ENCODE results near the gene AGPS. TPM values are rescaled to one million over a fixed set of nuclear protein-coding genes. Genes with fewer than 3 reads are reported as not detected.
"Not testable (repeated sequence)": the region's sequence is repeated elsewhere in the genome, so short reads cannot be mapped to it uniquely, and the experiment has no call there.

AGPS gene
- total RNA-seq, 1 experiment from 2014 or later, result 49.8 TPM

DNA sequence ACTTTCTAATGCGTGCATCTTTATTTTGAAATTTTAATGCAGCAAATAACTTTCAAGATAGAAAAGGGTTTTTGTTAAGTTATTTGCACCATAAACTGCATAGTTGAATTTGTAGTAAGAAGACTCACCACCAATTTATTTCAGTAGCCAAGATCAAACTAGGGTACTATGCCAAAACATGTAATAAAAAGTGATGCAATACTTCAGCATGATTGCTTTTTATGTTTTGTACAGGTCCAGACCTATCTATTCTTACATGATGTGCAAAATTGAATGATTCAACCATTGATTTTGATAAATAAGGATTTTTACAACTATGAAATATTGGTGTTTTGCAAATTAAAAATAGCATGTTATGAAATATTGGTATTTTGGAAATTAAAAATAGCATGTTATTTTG, 26.7 kb downstream of the AGPS start:
- DNase-seq (ENCODE audit: low read depth), result no peak

GRCh38 chr2:177422271-177422670, 29.7 kb downstream of the AGPS start:
- no peak for DNase-seq (ENCODE audit: low read depth)

- not testable (repeated sequence) for DNase-seq (ENCODE audit: low read depth)
Observed at GRCh38 chr2:177424120-177424519, 31.5 kb downstream of the AGPS start.

DNA sequence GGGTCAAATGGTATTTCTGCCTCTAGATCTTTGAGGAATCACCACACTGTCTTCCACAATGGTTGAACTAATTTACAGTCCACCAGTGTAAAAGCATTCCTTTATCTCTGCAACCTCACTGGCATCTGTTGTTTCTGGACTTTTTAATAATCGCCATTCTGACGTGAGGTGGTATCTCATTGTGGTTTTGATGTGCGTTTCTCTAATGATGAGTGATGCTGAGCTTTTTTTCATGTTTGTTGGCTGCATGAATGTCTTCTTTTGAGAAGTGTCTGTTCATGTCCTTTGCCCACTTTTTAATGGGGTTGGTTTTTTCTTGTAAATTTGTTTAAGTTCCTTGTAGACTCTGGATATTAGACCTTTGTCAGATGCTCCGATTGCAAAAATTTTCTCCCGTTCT, 32.0 kb downstream of the AGPS start:
- not testable (repeated sequence) for DNase-seq (ENCODE audit: low read depth)

- no peak for DNase-seq (ENCODE audit: low read depth)
Observed at GRCh38 chr2:177427316-177427715, 34.7 kb downstream of the AGPS start.

DNA sequence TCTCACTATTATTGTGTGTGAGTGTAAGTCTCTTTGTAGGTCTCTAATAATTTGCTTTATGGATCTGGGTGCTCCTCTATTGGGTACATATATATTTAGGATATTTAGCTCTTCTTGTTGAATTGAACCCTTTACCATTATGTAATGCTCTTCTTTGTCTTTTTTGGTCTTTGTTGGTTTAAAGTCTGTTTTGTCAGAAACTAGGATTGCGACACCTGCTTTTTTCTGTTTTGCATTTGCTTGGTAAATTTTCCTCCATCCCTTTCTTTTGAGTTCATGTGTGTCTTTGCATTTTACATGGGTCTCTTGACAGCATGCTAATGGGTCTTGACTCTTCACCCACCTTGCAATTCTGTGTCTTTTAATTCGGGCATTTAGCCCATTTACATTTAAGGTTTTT, 35.4 kb downstream of the AGPS start:
- DNase-seq (ENCODE audit: low read depth), result not testable (repeated sequence)

DNA sequence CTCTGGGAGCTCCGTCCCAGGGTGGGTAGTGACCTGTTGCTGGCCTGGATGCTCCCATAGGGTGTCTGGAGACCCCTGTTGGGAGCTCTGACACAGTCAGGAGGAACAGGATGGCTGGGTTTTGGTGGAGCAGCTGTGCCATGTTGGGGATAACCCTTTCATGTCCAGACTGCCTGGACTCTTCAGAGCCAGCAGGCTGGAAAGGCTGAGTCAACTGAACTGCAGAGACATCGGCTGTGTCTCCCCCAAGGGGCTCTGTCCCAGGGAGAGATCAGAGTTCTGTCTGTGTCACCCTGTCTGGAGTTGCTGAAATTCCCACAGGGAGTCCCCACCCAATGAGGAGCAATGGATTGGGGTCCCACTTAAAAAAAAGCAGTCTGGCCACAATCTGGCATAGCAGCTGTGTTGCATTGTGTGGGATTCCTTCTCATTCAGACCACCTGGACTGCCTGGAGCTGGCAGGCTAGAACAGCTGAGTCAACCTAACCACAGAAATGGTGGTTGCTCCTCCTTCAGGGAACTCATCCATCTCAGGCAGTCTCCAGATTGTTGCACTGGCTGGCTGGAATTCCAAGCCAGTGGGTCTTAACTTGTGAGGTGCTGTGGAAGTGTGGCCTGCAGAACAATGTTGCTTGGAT, 37.2 kb downstream of the AGPS start:
- peak; percentile 96 for DNase-seq (ENCODE audit: low read depth)

- DNase-seq (ENCODE audit: low read depth), result peak; percentile 88
Observed at GRCh38 chr2:177430411-177430810, 37.8 kb downstream of the AGPS start.

GRCh38 chr2:177431111-177431725, 38.6 kb downstream of the AGPS start:
- not testable (repeated sequence) for DNase-seq (ENCODE audit: low read depth)

DNA sequence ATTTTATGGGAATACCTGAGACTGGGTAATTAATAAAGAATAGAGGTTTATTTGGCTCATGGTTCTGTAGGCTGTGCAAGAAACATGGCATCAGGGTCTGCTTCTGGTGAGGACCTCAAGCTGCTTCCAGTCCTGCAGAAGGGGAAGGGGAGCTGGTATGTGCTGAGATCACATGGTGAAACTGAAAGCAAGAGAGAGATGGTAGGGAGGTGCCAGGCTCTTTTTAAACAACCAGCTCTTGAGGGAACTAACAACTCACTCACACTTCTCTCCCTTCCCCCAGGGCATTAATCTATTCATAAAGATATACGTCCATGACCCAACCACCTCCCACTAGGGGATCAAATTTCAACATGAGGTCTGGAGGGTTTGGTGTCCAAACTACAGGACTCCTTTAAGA, 40.1 kb downstream of the AGPS start:
- DNase-seq (ENCODE audit: low read depth), result no peak

- peak; percentile 60 for DNase-seq (ENCODE audit: low read depth)
Observed at GRCh38 chr2:177433402-177433801, 40.8 kb downstream of the AGPS start.

GRCh38 chr2:177434475-177434874, 41.9 kb downstream of the AGPS start:
- DNase-seq (ENCODE audit: low read depth), result no peak

- no peak for DNase-seq (ENCODE audit: low read depth)
Observed at GRCh38 chr2:177445200-177445599, 52.6 kb downstream of the AGPS start.

GRCh38 chr2:177448031-177448430, 55.5 kb downstream of the AGPS start:
- no peak for DNase-seq (ENCODE audit: low read depth)

- no peak for DNase-seq (ENCODE audit: low read depth)
Observed at GRCh38 chr2:177449159-177449558, 56.6 kb downstream of the AGPS start.

DNA sequence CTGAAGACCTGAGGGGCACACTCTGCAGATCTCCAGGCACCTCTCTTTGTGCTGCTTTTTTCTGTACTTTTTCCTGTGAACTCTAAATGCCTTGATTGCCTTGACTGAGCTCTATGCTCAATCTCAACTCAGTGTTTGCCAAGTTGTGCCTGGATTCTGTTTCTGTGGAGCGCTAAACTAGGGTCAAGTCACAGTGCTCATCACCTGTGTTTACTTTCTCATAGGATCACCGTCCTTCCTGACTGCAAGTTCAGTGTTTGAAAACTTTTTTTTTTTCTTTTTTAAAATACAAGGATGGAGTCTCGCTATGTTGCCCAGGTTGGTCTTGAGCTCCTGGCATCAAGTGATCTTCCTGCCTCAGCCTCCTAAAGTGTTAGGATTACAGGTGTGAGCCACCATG, 62.6 kb downstream of the AGPS start:
- no peak for DNase-seq (ENCODE audit: low read depth)

GRCh38 chr2:177459756-177460155, 67.2 kb downstream of the AGPS start:
- DNase-seq (ENCODE audit: low read depth), result not testable (repeated sequence)

DNA sequence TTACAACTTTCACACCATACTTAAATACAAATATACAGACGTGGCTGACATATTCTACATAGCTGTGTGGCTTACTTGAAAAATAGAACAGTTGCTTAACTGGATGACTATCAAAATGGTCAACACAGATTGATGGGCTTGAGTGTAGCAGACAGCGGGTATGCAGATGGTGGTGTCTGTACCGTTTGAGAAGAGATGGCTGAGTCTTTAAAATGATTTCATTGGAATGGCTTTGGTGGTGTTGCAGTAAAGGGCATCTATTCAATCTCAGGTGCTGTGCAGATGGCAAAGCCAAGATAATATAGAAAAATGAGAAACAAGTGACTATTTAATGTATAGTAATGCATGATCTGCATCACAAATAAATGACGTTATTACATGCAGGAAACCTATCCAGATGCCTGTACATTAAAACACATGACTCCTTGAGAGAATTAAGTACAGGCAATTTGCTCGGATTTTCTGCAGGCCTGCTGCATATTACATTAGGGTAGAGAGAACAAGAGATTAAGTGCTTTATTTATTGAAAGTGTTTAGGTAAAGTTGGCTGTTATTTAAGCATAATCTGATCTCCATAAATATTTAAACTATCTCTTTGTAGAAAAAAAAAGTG, 68.5 kb downstream of the AGPS start:
- DNase-seq (ENCODE audit: low read depth), result no peak

DNA sequence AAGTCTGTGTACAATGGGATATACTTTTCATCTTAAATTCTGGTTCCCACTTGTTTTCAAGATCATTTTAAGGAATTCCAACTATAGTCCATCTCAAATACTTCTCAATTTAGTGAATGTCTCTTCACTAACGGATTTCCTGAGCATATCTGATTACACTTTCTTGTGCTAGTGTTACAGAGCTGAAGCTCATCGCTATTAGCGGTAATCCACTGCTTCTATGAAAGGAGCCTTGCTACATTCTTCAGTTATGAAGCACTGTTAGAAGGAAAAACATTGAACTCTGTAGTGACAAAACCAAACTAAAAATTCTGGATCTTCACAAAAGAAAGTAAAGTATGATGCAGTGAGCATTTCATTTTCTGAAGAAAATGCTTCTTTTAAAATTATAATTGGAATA, 72.0 kb downstream of the AGPS start:
- peak; percentile 43 for DNase-seq (ENCODE audit: low read depth)

- DNase-seq (ENCODE audit: low read depth), result no peak
Observed at GRCh38 chr2:177465400-177466138, 73.0 kb downstream of the AGPS start.

GRCh38 chr2:177466337-177467195, 74.0 kb downstream of the AGPS start:
- peak; percentile 56 for DNase-seq (ENCODE audit: low read depth)
